A549 (cell line): ENCODE measurements around the gene GPR62.

ENCODE experiments used
- CHD4 ChIP-seq: fragments of 200-600 bp; sonication (generic); IDR thresholded peaks from 2 replicates; pipeline ENCODE4 v1.6.1; 2016; ENCODE audit warnings: antibody characterized with exemption, mild to moderate bottlenecking, borderline replicate concordance
- HEYL ChIP-seq: fragments of 250-450 bp; sonication (Bioruptor Pico); IDR thresholded peaks from 2 replicates; pipeline ENCODE4 v1.8.0; 2021; ENCODE audit warnings: mild to moderate bottlenecking, moderate library complexity
- MAFK ChIP-seq: fragments of 450-650 bp; IDR thresholded peaks from 2 replicates; pipeline ENCODE4 v1.6.1; 2014; ENCODE audit not compliant: partially characterized antibody
- MAZ ChIP-seq: fragments of 150-350 bp; IDR thresholded peaks from 2 replicates; pipeline ENCODE4 v1.6.1; 2014; ENCODE audit warnings: antibody characterized with exemption, low read depth, low read length, borderline replicate concordance
- NFE2L2 ChIP-seq: fragments of 150-350 bp; conservative IDR thresholded peaks from 2 replicates; pipeline ENCODE4 v1.6.1; 2014; ENCODE audit warnings: low read length
- NPAS2 ChIP-seq: fragments of 250-450 bp; sonication (Bioruptor Pico); IDR thresholded peaks from 2 replicates; pipeline ENCODE4 v1.8.0; 2022; ENCODE audit warnings: mild to moderate bottlenecking, moderate library complexity, borderline replicate concordance
- RAD21 ChIP-seq, 2 experiments: fragments of >200 bp in 1 of 2; sonication (Bioruptor Twin) in 1 of 2; formaldehyde crosslinking in 1 of 2; IDR thresholded peaks in 1 of 2; conservative IDR thresholded peaks in 1 of 2; 2 replicates in 1 of 2; 3 replicates in 1 of 2; pipeline ENCODE4 v1.6.1; 2012 to 2018; ENCODE audit warnings: inconsistent platforms in 1 of 2
- RCOR1 ChIP-seq: fragments of 150-350 bp; IDR thresholded peaks from 2 replicates; pipeline ENCODE4 v1.6.1; 2014; ENCODE audit warnings: antibody characterized with exemption, low read length, low read depth
- ZSCAN20 ChIP-seq: fragments of 250-450 bp; sonication (Bioruptor Pico); IDR thresholded peaks from 2 replicates; pipeline ENCODE4 v1.8.0; 2022; ENCODE audit warnings: mild to moderate bottlenecking, moderate library complexity
- TF ChIP-seq, protein P1 (sequence below): fragments of >200 bp; sonication (Bioruptor Twin); formaldehyde crosslinking; IDR thresholded peaks from 3 replicates; pipeline ENCODE4 v1.5.1; 2016
- TF ChIP-seq, protein P2 (sequence below): fragments of 250-450 bp; sonication (Bioruptor Pico); IDR thresholded peaks from 2 replicates; pipeline ENCODE4 v1.5.0; 2021; ENCODE audit warnings: mild to moderate bottlenecking, moderate library complexity, borderline replicate concordance

DNA sequence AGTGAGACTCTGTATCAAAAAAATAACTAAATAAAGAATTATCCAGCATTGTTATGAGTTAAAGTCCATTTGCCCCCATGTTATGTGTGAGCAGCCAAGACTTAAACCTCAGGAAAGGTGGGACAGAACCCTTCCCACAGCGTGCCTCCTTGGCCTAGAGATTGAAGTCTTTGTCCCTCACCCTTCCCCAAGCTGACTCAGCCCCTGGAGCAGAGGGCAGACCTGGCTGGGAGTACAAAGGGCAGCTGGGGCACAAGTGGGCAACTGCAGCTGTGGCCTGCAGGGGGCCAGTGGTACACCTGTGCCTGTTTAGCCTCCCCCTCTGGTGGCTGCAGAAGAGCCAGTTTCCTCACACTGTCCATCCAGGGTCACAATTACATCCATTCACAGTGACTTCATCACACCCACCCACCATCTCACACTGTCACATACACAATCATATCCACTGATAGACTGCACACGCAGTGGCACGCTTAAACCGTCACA lies 27.2 kb downstream of the GPR62 start:
- TF ChIP-seq MAZ: no peak
- TF ChIP-seq, protein P1, sequence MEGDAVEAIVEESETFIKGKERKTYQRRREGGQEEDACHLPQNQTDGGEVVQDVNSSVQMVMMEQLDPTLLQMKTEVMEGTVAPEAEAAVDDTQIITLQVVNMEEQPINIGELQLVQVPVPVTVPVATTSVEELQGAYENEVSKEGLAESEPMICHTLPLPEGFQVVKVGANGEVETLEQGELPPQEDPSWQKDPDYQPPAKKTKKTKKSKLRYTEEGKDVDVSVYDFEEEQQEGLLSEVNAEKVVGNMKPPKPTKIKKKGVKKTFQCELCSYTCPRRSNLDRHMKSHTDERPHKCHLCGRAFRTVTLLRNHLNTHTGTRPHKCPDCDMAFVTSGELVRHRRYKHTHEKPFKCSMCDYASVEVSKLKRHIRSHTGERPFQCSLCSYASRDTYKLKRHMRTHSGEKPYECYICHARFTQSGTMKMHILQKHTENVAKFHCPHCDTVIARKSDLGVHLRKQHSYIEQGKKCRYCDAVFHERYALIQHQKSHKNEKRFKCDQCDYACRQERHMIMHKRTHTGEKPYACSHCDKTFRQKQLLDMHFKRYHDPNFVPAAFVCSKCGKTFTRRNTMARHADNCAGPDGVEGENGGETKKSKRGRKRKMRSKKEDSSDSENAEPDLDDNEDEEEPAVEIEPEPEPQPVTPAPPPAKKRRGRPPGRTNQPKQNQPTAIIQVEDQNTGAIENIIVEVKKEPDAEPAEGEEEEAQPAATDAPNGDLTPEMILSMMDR: peak; percentile 47
- TF ChIP-seq, protein P2, sequence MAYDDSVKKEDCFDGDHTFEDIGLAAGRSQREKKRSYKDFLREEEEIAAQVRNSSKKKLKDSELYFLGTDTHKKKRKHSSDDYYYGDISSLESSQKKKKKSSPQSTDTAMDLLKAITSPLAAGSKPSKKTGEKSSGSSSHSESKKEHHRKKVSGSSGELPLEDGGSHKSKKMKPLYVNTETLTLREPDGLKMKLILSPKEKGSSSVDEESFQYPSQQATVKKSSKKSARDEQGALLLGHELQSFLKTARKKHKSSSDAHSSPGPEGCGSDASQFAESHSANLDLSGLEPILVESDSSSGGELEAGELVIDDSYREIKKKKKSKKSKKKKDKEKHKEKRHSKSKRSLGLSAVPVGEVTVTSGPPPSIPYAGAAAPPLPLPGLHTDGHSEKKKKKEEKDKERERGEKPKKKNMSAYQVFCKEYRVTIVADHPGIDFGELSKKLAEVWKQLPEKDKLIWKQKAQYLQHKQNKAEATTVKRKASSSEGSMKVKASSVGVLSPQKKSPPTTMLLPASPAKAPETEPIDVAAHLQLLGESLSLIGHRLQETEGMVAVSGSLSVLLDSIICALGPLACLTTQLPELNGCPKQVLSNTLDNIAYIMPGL (CRISPR knock-in tag): no peak
- TF ChIP-seq HEYL (CRISPR knock-in tag): no peak
- no peak for TF ChIP-seq ZSCAN20 (CRISPR knock-in tag)
- TF ChIP-seq RCOR1: no peak
- no peak; the same call in 1 of the 2 replicates for TF ChIP-seq CHD4
- TF ChIP-seq MAFK: peak; percentile 59
- TF ChIP-seq NFE2L2: no peak
- TF ChIP-seq NPAS2 (CRISPR knock-in tag): no peak
- no peak; a peak in 1 of 5 replicates for TF ChIP-seq RAD21 (conservative IDR thresholded peaks at IDR 0.05 in 1 of 2, IDR thresholded peaks at IDR 0.05 in 1 of 2)
